Naive thymus-derived CD4-positive, alpha-beta T cell (primary cell): ENCODE data around the gene TMEM134. TPM values are rescaled to one million over a fixed set of nuclear protein-coding genes. Genes with fewer than 3 reads are reported as not detected.
"Not testable (repeated sequence)": the region's sequence is repeated elsewhere in the genome, so short reads cannot be mapped to it uniquely, and the experiment has no call there.

Experiments
- ATAC-seq: fragments of 150-1000 bp; cut with Tn5 transposase; 2 replicates; pipeline ENCODE4 v1.10.0; 2021; ENCODE audit warnings: mild to moderate bottlenecking, moderate library complexity
- CTCF ChIA-PET: fragments of 350-600 bp; sonication (Branson Sonifier 250); formaldehyde crosslinking; loops from one replicate; lab custom pipeline; 2021; ENCODE audit warnings: antibody characterized with exemption; lab: Charles Lee
- POLR2A ChIA-PET: fragments of 350-600 bp; sonication (Branson Sonifier 250); formaldehyde crosslinking; loops from one replicate; lab custom pipeline; 2021; ENCODE audit warnings: antibody characterized with exemption, inconsistent platforms; lab: Charles Lee
- DNase-seq, 9 donors: peaks; one replicate each; pipeline versions ENCODE4 v3.0.0 to v3.0.0-alpha.2; 2020 to 2022; ENCODE audit warnings: mixed read lengths in 1 of 9
- H3K27ac ChIP-seq: one replicate; pipeline ENCODE4 v1.7.0; 2013; ENCODE audit warnings: mild to moderate bottlenecking, low read depth, low read length, moderate library complexity
- H3K27me3 ChIP-seq, 2 donors: one replicate each; pipeline ENCODE4 v1.7.0; 2013; ENCODE audit warnings: low read length in 2 of 2, mild to moderate bottlenecking in 2 of 2, moderate library complexity in 2 of 2; ENCODE audit not compliant: control insufficient read depth in 2 of 2, insufficient read depth in 2 of 2
- H3K36me3 ChIP-seq, 3 experiments: 1 replicate in 2 of 3; 2 replicates in 1 of 3; pipeline ENCODE4 v1.7.0; 2013; ENCODE audit warnings: low read length in 3 of 3, mild to moderate bottlenecking in 3 of 3, moderate library complexity in 1 of 3; ENCODE audit not compliant: insufficient read depth in 3 of 3, control insufficient read depth in 2 of 3
- H3K4me1 ChIP-seq, 2 donors: one replicate each; pipeline ENCODE4 v1.7.0; 2013; ENCODE audit warnings: low read length in 2 of 2, mild to moderate bottlenecking in 2 of 2, moderate library complexity in 1 of 2; ENCODE audit not compliant: control insufficient read depth in 2 of 2, insufficient read depth in 2 of 2
- H3K4me3 ChIP-seq: 2 replicates; pipeline ENCODE4 v1.7.0; 2013; ENCODE audit warnings: mild to moderate bottlenecking, low read length
- H3K9me3 ChIP-seq, 3 experiments: 1 replicate in 2 of 3; 2 replicates in 1 of 3; pipeline ENCODE4 v1.7.0; 2013; ENCODE audit warnings: low read length in 3 of 3; ENCODE audit not compliant: control insufficient read depth in 2 of 3
- H3K27ac Mint-ChIP-seq, 9 donors: one replicate each; pipeline ENCODE4 v1.8.0; 2020 to 2022; ENCODE audit warnings: mixed read lengths in 9 of 9, mild to moderate bottlenecking in 8 of 9, moderate library complexity in 5 of 9, inconsistent platforms in 2 of 9
- H3K27me3 Mint-ChIP-seq, 5 donors: one replicate each; pipeline ENCODE4 v1.8.0; 2021 to 2022; ENCODE audit warnings: mixed read lengths in 5 of 5, mild to moderate bottlenecking in 1 of 5
- H3K36me3 Mint-ChIP-seq, 5 donors: one replicate each; pipeline ENCODE4 v1.8.0; 2020 to 2022; ENCODE audit warnings: mixed read lengths in 5 of 5, mild to moderate bottlenecking in 3 of 5, inconsistent platforms in 1 of 5
- H3K4me1 Mint-ChIP-seq, 7 donors: one replicate each; pipeline ENCODE4 v1.8.0; 2020 to 2022; ENCODE audit warnings: mixed read lengths in 7 of 7, mild to moderate bottlenecking in 3 of 7, inconsistent platforms in 1 of 7
- H3K4me3 Mint-ChIP-seq, 10 donors: one replicate each; pipeline ENCODE4 v1.8.0; 2020 to 2022; ENCODE audit warnings: mild to moderate bottlenecking in 10 of 10, mixed read lengths in 10 of 10, moderate library complexity in 6 of 10, inconsistent platforms in 2 of 10
- H3K9me3 Mint-ChIP-seq, 11 donors: one replicate each; pipeline ENCODE4 v1.8.0; 2020 to 2022; ENCODE audit warnings: mixed read lengths in 11 of 11, mild to moderate bottlenecking in 4 of 11, inconsistent platforms in 1 of 11, moderate library complexity in 1 of 11
- intact Hi-C, 2 donors: fragments of 100-400 bp; cut with micrococcal nuclease; formaldehyde crosslinking; loops; one replicate each; pipeline ENCODE4 v1.15.1; 2023
- polyA plus RNA-seq, 2 donors: library from polyadenylated mRNA; unstranded; fragments of 300-500 nt; fragmentation: Illumina TruSeq; gene quantifications; one replicate each; pipeline ENCODE4 v1.2.3, GENCODE V29; 2021
- total RNA-seq, 6 experiments: library from RNA in 5 of 6; stranded (reverse) in 5 of 6; gene quantifications; 1 replicate in 5 of 6; 2 replicates in 1 of 6; pipeline ENCODE4 v1.2.3 and lab custom pipeline; 2021 to 2026

Gene TMEM134
- total and polyA plus RNA-seq, 7 experiments from 2014 or later, result 52.4 to 143 (median 88.2) TPM

DNA sequence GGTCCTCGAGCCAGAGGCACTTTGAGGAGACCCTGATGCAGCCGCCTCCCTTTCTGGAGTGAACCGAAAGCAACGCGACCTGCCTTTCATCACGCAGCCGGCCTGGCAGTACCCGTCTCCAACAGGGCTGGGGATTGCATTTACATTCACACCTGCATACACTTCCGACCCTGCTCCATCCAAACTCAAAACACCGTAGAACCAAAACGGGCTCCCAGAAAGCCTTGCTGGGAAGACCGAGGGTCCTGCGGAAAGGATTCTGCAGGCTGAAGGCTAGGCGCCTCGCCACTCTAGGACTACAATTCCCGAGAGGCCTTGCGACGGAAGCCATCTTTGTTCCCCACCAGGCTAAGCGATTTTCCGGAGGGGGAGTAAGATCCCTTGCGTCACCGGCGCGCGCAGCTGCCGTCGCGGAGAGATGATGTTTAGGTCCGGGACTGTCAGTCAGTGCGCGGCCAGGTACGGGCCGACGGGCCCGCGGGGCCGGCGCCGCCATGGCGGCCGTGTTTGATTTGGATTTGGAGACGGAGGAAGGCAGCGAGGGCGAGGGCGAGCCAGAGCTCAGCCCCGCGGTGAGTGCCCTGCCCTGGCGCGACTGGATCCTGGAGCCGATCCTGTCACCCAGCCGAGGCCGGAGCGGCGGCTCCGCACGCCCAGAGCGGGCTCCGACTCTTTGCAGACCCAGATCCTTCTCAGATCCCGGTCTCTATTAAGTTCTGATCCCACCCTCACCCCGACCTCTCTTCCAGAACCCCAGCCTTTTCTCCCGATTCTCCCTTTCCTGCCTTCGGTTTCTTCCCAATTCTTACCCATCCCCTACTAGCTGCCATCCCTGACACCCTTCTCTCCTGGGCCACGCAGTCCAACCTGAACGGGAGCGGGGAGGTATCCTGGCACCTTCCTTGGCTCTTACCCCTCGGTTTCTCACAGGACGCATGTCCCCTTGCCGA lies 40.7 kb downstream of the TMEM134 start, which contains the start of gene RPS6KB2:
Gene RPS6KB2, plus strand, starts transcription at position 443 of the 950 bp plus-strand sequence. Its CDS starts 52 bp downstream, at position 495.
- CTCF ChIA-PET, result interaction anchor here (0.5 to 1.0 kb wide), 5 partner anchors 16 to 45 kb away, joined by 3 to 5 read pairs (median 3); no protein-coding TSS in a partner anchor
- Histone ChIP-seq H3K9me3 (no peaks in the 10 kb centered on the region), H3K36me3 (peaks cover 0 to 27% (median 8%) of the 10 kb centered on the region in 3 experiments), H3K27me3 (no peaks in the 10 kb centered on the region), H3K4me3 (peak within 1 kb of the TSS; percentile 82), H3K27ac (peak within 1 kb of the TSS; percentile 97), H3K4me1 (peaks cover 19 to 38% of the 10 kb centered on the region in 2 donors)
- intact Hi-C loops, result loop anchor here (1.0 to 5.0 kb wide), 12 partner anchors 9 to 80 kb away; partner anchors contain the start of genes AIP (in 2 of the 2), CDK2AP2 (in 2 of the 2), PTPRCAP (in 2 of the 2) and RAD9A (in 2 of the 2)
- Mint-ChIP-seq H3K9me3 (no peaks in the 10 kb centered on the region), H3K36me3 (peaks cover 0 to 13% (median 7%) of the 10 kb centered on the region in 5 donors), H3K4me3 (peak within 1 kb of the TSS; percentile 92 to 100 (median 98)), H3K27ac (peak within 1 kb of the TSS; percentile 94 to 98 (median 96)), H3K27me3 (no peaks in the 10 kb centered on the region), H3K4me1 (peaks cover 19 to 63% (median 44%) of the 10 kb centered on the region in 7 donors)
- POLR2A ChIA-PET, result interaction anchor here (0.6 to 31.8 kb wide), 15 partner anchors 9 to 186 kb away, joined by 3 to 1530 read pairs (median 5); partner anchors contain the start of genes AIP, CARNS1, CORO1B and POLD4
- DNase-seq (peak; percentile 95 to 100 (median 98)), ATAC-seq (peak; percentile 97)

- peak overlapping the region; percentile 94 to 98 (median 96) for H3K27ac Mint-ChIP-seq
- ChIA-PET POLR2A (interaction anchor here (2.7 to 31.8 kb wide), 7 partner anchors 9 to 56 kb away, joined by 12 to 1530 read pairs (median 56); partner anchors contain the start of genes AIP, CARNS1, CORO1B and PPP1CA), CTCF (interaction anchor here (1.0 kb wide), 1 partner anchor 20 kb away, joined by 3 read pairs; no protein-coding TSS in a partner anchor)
- H3K36me3 ChIP-seq, result peaks cover 0 to 18% (median 8%) of the 10 kb centered on the region in 3 experiments
- peak overlapping the region; percentile 82 for H3K4me3 ChIP-seq
- intact Hi-C loops, result loop anchor here in 1 of 2 donors (5.0 kb wide), 1 partner anchor 35 kb away; the partner anchor contains the start of gene RAD9A
- H3K27me3 Mint-ChIP-seq, H3K27me3 ChIP-seq, H3K9me3 Mint-ChIP-seq, H3K9me3 ChIP-seq, ATAC-seq, DNase-seq: not testable (repeated sequence)
- peaks cover 0 to 13% (median 7%) of the 10 kb centered on the region in 5 donors for H3K36me3 Mint-ChIP-seq
- peaks cover 17 to 29% of the 10 kb centered on the region in 2 donors for H3K4me1 ChIP-seq
- H3K27ac ChIP-seq, result peak overlapping the region; percentile 97
- peaks cover 14 to 61% (median 48%) of the 10 kb centered on the region in 7 donors for H3K4me1 Mint-ChIP-seq
- H3K4me3 Mint-ChIP-seq, result peak overlapping the region; percentile 92 to 100 (median 98)
Measured at GRCh38 chr11:67427364-67427859, 41.6 kb downstream of the TMEM134 start.

GRCh38 chr11:67423891-67424613 lies 45.0 kb downstream of the TMEM134 start:
- intact Hi-C loops, result no loop called here
- ChIA-PET POLR2A (interaction anchor here (0.9 to 31.8 kb wide), 7 partner anchors 5 to 83 kb away, joined by 3 to 1530 read pairs (median 7); partner anchors contain the start of genes AIP, CARNS1, PPP1CA and PTPRCAP), CTCF (interaction anchor here (1.0 to 1.3 kb wide), 2 partner anchors 15 to 20 kb away, joined by 3 to 6 read pairs; partner anchors contain the start of gene TBC1D10C)
- peaks cover 0 to 2% (median 0%) of the 10 kb centered on the region in 5 donors for H3K36me3 Mint-ChIP-seq
- peaks cover 0 to 2% (median 0%) of the 10 kb centered on the region in 5 donors for H3K27me3 Mint-ChIP-seq
- Histone ChIP-seq H3K27me3 (no peaks in the 10 kb centered on the region), H3K9me3 (no peaks in the 10 kb centered on the region), H3K27ac (no peak overlapping the region), H3K4me1 (peaks cover 26 to 29% of the 10 kb centered on the region in 2 donors), H3K36me3 (peaks cover 0 to 4% (median 0%) of the 10 kb centered on the region in 3 experiments), H3K4me3 (no peak overlapping the region)
- ATAC-seq (no peak), DNase-seq (no peak)
- H3K27ac Mint-ChIP-seq, result peak overlapping the region in 1 of 9 donors; percentile 32
- H3K9me3 Mint-ChIP-seq, result no peaks in the 10 kb centered on the region
- no peak overlapping the region for H3K4me3 Mint-ChIP-seq
- H3K4me1 Mint-ChIP-seq, result peaks cover 13 to 47% (median 38%) of the 10 kb centered on the region in 7 donors

GRCh38 chr11:67423466-67423865 lies 45.6 kb downstream of the TMEM134 start:
- ATAC-seq (no peak), DNase-seq (no peak)
- H3K9me3 Mint-ChIP-seq, result no peaks in the 10 kb centered on the region
- H3K4me3 Mint-ChIP-seq, result no peak overlapping the region
- intact Hi-C loops, result no loop called here
- ChIA-PET CTCF (no interaction called here), POLR2A (interaction anchor here (0.9 to 31.8 kb wide), 5 partner anchors 10 to 60 kb away, joined by 3 to 1530 read pairs (median 7); partner anchors contain the start of genes AIP, PPP1CA, PTPRCAP and RAD9A)
- Histone ChIP-seq H3K36me3 (peaks cover 0 to 1% (median 0%) of the 10 kb centered on the region in 3 experiments), H3K27me3 (no peaks in the 10 kb centered on the region), H3K9me3 (no peaks in the 10 kb centered on the region), H3K4me3 (no peak overlapping the region), H3K27ac (no peak overlapping the region), H3K4me1 (peaks cover 26 to 27% of the 10 kb centered on the region in 2 donors)
- peaks cover 13 to 48% (median 40%) of the 10 kb centered on the region in 7 donors for H3K4me1 Mint-ChIP-seq
- peak overlapping the region in 3 of 9 donors; percentile 10 to 76 (median 47) for H3K27ac Mint-ChIP-seq
- H3K36me3 Mint-ChIP-seq, result no peaks in the 10 kb centered on the region
- peaks cover 0 to 2% (median 0%) of the 10 kb centered on the region in 5 donors for H3K27me3 Mint-ChIP-seq

- DNase-seq (no peak), ATAC-seq (no peak)
- H3K4me1 Mint-ChIP-seq, result peaks cover 13 to 49% (median 42%) of the 10 kb centered on the region in 7 donors
- H3K27me3 ChIP-seq, result no peaks in the 10 kb centered on the region
- no peak overlapping the region for H3K4me3 ChIP-seq
- intact Hi-C loops, result no loop called here
- H3K36me3 ChIP-seq, result no peaks in the 10 kb centered on the region
- H3K9me3 ChIP-seq, result no peaks in the 10 kb centered on the region
- H3K36me3 Mint-ChIP-seq, result no peaks in the 10 kb centered on the region
- POLR2A ChIA-PET, result interaction anchor here (0.9 to 31.8 kb wide), 5 partner anchors 10 to 60 kb away, joined by 3 to 1530 read pairs (median 7); partner anchors contain the start of genes AIP, PPP1CA, PTPRCAP and RAD9A
- no peaks in the 10 kb centered on the region for H3K9me3 Mint-ChIP-seq
- peaks cover 0 to 2% (median 0%) of the 10 kb centered on the region in 5 donors for H3K27me3 Mint-ChIP-seq
- H3K4me3 Mint-ChIP-seq, result peak overlapping the region in 4 of 10 donors; percentile 3 to 51 (median 22)
- peaks cover 31 to 33% of the 10 kb centered on the region in 2 donors for H3K4me1 ChIP-seq
- H3K27ac ChIP-seq, result no peak overlapping the region
- CTCF ChIA-PET, result interaction anchor here (0.7 to 0.8 kb wide), 2 partner anchors 22 to 82 kb away, joined by 3 to 4 read pairs; partner anchors contain the start of genes PITPNM1 and PPP1CA
- H3K27ac Mint-ChIP-seq, result peak overlapping the region in 6 of 9 donors; percentile 37 to 83 (median 70)
Measured at GRCh38 chr11:67422891-67423290, 46.2 kb downstream of the TMEM134 start.
